HG03135 (cell line): ENCODE results near the gene FBXO44.

Experiments
- ATAC-seq: cut with Tn5 transposase; IDR thresholded peaks from one replicate; pipeline ENCODE4 v1.9.1; 2021; ENCODE audit warnings: mild to moderate bottlenecking, moderate library complexity; ENCODE audit not compliant: unreplicated experiment

The FBXO44 gene

DNA sequence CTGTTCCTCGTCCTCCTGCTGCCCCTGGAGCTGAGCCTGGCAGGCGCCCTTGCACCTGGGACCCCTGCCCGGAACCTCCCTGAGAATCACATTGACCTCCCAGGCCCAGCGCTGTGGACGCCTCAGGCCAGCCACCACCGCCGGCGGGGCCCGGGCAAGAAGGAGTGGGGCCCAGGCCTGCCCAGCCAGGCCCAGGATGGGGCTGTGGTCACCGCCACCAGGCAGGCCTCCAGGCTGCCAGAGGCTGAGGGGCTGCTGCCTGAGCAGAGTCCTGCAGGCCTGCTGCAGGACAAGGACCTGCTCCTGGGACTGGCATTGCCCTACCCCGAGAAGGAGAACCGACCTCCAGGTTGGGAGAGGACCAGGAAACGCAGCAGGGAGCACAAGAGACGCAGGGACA, 51.6 kb downstream of the FBXO44 start:
- ATAC-seq = no peak

DNA sequence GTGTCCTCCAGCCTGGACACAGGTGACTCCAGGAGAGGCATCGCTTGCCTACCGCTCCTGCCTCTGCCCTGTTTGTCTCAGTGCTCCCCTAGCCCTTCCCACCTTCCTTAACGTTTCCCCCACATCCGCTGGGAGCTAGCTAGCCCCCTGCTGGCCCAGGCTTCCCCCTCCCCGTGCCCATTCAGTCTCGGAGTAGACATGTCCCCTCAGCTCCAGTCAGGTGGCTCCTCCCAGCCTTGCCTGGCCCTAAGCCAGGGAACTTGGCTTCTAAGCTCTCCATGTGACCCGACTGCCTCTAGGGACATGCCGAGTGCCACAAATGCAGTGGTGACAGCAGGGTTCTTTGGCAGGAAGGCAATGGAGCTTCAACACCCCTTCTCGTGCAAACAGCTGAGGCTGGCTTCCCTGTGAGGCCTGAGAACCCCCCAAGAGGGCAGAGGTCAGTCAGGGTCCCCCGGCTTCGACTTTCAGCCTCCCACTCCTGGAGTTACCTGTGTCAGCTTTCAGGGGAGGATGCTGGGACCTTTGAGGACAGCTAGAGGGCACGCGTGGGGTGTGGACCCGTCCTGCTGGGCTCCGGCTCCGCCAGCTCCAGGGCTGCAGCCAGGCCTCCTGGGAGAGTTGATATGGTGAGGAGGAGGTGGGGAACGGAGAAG, 53.1 kb downstream of the FBXO44 start:
- no peak for ATAC-seq

DNA sequence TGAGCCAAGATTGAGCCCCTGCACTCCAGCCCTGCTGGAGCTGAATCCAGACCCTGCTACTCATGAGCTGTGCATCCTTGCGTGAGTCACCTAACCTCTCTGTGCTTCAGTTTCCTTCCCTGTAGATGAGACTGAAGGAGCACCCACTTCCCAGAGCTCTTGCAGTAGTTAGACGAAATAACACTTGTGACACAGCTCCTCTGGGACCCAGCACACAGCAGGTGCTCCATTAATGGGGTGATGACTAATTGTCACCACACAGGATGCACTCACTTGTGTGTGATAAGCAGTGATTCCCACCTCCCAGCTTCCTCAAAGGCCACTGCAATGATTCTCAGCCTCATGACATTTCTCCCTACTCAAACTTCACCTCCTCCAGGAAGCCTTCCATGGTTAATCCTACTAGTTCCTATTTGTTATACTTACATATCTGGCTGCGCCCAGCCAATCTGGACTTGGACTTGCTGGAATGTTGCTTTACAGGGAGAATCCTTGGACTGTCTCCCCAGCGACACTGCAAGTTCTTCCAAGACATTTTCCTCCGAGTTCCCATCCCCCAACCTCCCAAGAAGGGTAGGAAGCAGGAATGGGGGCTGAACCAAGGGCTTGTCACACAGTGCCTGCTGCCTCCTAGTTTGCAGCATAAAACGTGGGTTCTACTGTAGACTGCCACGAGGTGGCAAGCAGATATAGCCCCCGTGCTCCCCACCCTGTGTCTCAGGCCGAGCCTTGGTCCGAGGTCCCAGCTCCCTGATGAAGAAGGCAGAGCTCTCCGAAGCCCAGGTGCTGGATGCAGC, 54.1 kb downstream of the FBXO44 start:
- ATAC-seq = no peak

DNA sequence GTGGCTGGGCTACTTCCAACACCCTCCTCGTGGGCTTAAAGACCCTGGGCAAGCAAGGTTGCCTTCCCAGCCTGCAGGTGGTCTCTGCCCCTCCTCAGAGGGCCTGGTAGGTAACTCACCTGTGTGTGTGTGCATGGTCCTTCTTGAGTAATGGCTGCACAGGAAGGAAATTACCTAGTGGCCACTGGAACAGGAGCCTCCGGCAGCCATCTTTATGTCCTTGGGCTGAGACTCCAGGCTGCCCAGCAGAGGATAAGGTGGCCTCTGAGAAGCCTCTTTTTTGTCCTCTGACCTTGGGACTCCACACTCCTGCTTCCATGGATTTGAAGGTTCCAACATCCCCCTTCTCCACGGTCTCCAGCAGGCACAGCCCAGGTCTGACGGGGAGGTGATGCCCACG, 56.8 kb downstream of the FBXO44 start:
- ATAC-seq = no peak

DNA sequence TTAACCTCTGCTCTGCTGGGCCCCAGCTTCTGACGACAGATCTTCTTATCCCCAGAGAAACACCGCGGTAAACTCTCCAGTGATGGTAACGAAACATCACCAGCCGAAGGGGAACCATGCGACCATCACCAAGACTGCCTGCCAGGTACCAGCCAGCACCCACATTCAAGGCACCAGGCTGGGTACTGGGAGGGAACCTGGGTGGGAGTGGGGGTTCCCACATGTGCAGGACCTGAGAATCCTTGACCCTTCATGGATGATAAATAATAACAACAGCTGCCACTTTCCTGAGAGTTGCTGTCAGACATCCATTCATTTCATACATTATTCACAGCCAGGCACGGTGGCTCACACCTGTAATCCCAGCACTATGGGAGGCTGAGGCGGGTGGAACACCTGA, 57.6 kb downstream of the FBXO44 start:
- ATAC-seq = no peak
